Stromal cell of bone marrow (primary cell): ENCODE measurements around the gene LGALS3BP.

Source experiments
- DNase-seq: peaks from one replicate; pipeline ENCODE4 v3.0.0-alpha.2; 2012; ENCODE audit warnings: low read depth

Gene LGALS3BP

GRCh38 chr17:78935419-78936323, 44.1 kb downstream of the LGALS3BP start:
- DNase-seq = peak; percentile 96

- DNase-seq = no peak
Measured at GRCh38 chr17:78934681-78935418, 44.9 kb downstream of the LGALS3BP start.

- DNase-seq = peak; percentile 99
Measured at GRCh38 chr17:78933959-78934568, 45.7 kb downstream of the LGALS3BP start.

DNA sequence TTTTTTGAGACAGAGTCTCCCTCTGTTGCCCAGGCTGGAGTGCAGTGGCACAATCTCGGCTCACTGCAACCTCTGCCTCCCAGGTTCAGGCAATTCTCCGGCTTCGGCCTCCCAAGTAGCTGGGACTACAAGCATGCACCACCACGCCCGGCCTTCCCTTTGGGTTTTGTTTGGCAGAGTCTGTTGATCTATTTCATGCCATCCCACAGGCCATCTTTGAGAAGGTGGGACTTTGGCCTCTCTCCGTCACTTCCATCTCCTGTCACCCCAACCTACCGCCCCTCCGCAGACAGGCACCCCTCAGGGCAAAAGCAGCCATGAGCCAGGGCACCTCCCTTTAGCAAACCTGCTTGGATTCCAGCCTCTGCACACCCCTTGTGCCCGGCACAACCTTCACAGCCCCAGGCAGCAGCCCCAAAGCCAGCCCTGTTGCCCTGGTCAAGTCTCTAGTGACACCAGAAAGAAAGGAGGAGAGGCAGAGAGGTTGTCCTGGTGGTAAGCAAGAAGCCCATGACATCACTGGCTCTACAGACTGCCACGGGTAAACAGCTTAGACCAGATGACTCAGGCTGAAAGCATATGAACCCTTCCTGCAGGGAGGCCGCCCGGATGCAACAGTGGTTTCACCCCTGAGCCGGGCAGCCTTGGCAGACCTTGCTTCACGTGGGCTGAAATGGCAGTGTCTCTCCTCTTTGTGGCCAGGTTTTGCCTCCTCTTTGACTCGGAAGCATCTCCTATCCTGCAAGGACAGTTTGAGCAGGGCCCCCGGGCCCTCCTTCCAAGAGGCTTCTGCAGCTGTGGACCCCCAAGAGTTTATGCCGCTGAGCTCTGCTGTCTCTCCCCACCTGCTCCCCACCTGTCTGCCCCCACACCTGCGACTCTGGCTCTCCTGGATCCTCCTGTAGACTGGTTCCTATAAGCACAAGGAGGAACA, 46.4 kb downstream of the LGALS3BP start:
- DNase-seq = peak; percentile 96

DNA sequence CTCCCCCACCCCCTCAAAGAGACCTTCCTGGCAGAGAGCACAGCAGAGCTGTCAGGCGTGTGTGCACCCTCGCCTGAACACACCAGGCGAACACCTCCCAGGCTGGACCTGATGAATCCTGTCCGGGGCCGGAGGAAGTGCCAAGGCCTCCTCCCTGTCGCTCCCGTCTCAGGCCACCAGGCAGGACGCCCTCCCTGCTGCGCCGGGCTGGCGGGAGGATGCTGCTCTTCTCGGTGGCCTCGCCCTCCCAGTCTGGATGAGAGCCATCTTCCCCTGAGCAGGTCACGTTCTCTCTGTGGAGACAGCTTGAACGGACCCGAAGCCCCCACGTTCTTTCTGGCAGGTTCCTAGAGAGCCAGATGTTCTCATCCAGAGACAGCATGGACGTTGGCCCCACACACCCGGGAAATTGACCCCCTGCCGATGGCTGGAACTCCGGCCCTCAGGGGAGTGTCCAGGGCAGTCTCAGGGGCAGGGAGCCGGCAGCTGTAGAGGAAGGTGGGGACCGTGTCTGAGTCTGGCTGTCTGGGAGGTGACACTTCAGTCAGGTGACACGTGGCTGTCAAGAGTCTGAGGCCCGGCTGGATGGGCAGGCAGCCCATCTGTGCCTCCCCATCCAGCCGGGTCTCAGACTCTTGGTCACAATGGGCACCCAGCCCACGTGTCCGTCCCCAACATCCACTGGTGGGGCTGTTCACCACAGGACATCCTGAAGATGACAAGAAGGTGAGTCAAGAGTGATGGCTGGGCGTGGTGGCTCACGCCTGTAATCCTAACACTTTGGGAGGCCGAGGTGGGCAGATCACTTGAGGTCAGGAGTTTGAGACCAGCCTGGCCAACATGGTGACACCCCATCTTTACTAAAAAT, 49.6 kb downstream of the LGALS3BP start:
- no peak for DNase-seq

- DNase-seq = peak; percentile 90
Measured at GRCh38 chr17:78925662-78926555, 53.8 kb downstream of the LGALS3BP start.

GRCh38 chr17:78925234-78925633, 54.5 kb downstream of the LGALS3BP start, which contains the start of gene TIMP2:
TIMP2 (minus strand) TSS chr17:78925387; CDS start chr17:78925088, 299 bp downstream.
- DNase-seq = peak; percentile 71

- no peak for DNase-seq
Measured at GRCh38 chr17:78924481-78925151, 55.1 kb downstream of the LGALS3BP start.

GRCh38 chr17:78923660-78924453, 55.9 kb downstream of the LGALS3BP start:
- no peak for DNase-seq

- no peak for DNase-seq
Measured at GRCh38 chr17:78922816-78923498, 56.8 kb downstream of the LGALS3BP start.

- no peak for DNase-seq
Measured at GRCh38 chr17:78921437-78921971, 58.2 kb downstream of the LGALS3BP start.
